Tibial nerve (tissue), 3 donors: Measurements from ENCODE around the gene UBB.
"Not testable (repeated sequence)": the region's sequence is repeated elsewhere in the genome, so short reads cannot be mapped to it uniquely, and the experiment has no call there.

ENCODE experiments used
- POLR2A ChIP-seq, 2 donors: fragments of 450-650 bp; IDR thresholded peaks; one replicate each; pipeline ENCODE4 v1.6.1; 2017; ENCODE audit warnings: antibody characterized with exemption in 2 of 2, mild to moderate bottlenecking in 2 of 2, moderate library complexity in 2 of 2
- TF ChIP-seq, protein P1 (sequence below), 5 experiments: fragments of 200-600 bp in 3 of 5; fragments of 450-650 bp in 2 of 5; sonication (generic) in 3 of 5; IDR thresholded peaks; one replicate each; pipeline ENCODE4 v1.5.1; 2016 to 2019; ENCODE audit warnings: antibody characterized with exemption in 5 of 5, mild to moderate bottlenecking in 3 of 5, moderate library complexity in 2 of 5

DNA sequence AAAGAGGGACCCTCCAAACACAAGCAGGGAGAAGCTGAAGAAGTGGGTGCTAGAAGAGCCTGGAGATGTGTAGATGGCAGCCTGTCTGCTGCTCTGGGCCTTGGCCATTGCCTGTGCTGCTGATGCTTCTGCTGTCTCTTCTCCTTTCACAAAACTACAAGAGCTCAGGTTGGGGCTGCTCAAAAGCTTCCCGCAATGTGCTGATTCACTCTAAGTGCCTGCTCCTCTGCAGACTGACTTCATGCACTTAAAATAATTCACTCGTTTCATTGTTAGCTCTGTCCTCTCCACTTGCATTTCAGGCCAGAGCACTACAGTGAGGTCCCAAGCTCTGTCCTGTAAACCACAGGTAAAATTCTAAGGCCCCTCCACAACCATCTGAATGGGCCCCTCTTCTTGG, 15.8 kb downstream of the UBB start:
- TF ChIP-seq, protein P1, sequence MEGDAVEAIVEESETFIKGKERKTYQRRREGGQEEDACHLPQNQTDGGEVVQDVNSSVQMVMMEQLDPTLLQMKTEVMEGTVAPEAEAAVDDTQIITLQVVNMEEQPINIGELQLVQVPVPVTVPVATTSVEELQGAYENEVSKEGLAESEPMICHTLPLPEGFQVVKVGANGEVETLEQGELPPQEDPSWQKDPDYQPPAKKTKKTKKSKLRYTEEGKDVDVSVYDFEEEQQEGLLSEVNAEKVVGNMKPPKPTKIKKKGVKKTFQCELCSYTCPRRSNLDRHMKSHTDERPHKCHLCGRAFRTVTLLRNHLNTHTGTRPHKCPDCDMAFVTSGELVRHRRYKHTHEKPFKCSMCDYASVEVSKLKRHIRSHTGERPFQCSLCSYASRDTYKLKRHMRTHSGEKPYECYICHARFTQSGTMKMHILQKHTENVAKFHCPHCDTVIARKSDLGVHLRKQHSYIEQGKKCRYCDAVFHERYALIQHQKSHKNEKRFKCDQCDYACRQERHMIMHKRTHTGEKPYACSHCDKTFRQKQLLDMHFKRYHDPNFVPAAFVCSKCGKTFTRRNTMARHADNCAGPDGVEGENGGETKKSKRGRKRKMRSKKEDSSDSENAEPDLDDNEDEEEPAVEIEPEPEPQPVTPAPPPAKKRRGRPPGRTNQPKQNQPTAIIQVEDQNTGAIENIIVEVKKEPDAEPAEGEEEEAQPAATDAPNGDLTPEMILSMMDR (IDR thresholded peaks at IDR 0.05): not testable (repeated sequence)
- TF ChIP-seq POLR2A (IDR thresholded peaks at IDR 0.05): not testable (repeated sequence)
